Right ventricle myocardium superior (tissue), 1 donor: Measurements from ENCODE around the gene ADAM30. TPM values are rescaled to one million over a fixed set of nuclear protein-coding genes. Genes with fewer than 3 reads are reported as not detected.
"Not testable (repeated sequence)": the region's sequence is repeated elsewhere in the genome, so short reads cannot be mapped to it uniquely, and the experiment has no call there.

Source experiments
- ATAC-seq: fragments of 200-7000 bp; cut with Tn5 transposase; one replicate; pipeline ENCODE4 v1.9.1; 2020; ENCODE audit warnings: mild to moderate bottlenecking; ENCODE audit not compliant: poor library complexity
- DNase-seq: peaks from one replicate; pipeline ENCODE4 v3.0.0-alpha.2; 2020
- intact Hi-C: fragments of 100-400 bp; cut with DNase I; formaldehyde crosslinking; loops from one replicate; pipeline ENCODE4 v1.11.2; 2022
- total RNA-seq: library from RNA; stranded (reverse); fragmentation: NEBNext Ultra II Directional; extraction: Animal tissue kit (Norgen Biotek cat#: 25700); gene quantifications from one replicate; pipeline ENCODE4 v1.2.1, GENCODE V29; 2021
- donor health status: DM: no; HTN: yes; CAD: no; lungs with severe emphysema.

Gene ADAM30
- total RNA-seq, 1 donor from 2014 or later: not detected

GRCh38 chr1:119883826-119884225, 12.5 kb downstream of the ADAM30 start:
- DNase-seq (no peak), ATAC-seq (no peak)
- intact Hi-C loops: no loop called here

GRCh38 chr1:119882132-119883049, 13.9 kb downstream of the ADAM30 start:
- intact Hi-C loops: no loop called here
- no peak for DNase-seq
- ATAC-seq: no peak

DNA sequence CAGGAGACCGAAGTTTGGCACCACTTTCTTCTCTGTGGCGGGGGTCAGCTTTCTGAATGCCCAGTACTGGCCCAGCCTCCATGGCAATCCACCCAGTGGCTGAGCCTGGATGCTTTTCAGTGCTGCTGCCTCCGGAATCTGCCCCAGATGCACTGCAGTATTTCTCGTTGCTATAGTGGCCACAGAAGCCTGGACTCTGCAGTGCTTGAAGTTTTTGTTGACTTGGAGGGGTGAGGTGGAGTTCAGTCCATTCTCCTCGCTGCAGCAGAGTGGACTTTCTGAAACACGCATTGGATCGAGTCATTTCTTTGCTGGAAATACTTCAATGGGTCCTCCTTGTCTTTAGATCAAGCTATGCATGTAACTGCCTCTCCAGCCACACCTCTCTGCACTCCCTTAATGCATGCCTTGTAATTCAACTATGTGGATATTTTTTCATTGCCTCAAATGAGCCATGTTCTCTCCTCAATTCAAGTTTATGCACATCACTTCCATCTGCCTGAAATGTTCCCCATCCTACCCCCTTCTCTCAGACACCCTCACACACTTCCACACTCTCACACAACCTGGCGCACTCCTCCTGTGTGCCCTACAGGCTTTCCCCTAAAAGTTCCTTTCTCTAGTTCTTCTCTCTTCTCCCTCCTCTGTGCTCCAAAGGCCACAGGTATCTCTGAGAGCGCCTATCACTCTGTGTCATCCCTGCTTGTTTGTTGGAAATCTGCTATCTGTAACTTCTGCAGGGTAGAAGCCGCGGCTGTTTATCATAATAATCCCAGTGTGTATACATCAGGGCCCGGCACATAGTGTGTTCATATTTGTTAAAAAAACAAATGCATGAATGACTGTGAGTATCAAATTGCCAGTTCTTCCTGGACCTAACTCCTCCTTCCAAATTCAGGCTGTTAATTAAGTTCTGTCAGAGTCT, 16.5 kb downstream of the ADAM30 start:
- DNase-seq (no peak), ATAC-seq (no peak)
- intact Hi-C loops: no loop called here

- intact Hi-C loops: no loop called here
- DNase-seq (no peak), ATAC-seq (no peak)
These were observed 18.1 kb downstream of the ADAM30 start for GRCh38 chr1:119878171-119878570.

- ATAC-seq: no peak
- intact Hi-C loops: no loop called here
- DNase-seq: no peak
These were observed 22.1 kb downstream of the ADAM30 start for GRCh38 chr1:119874186-119874585.

DNA sequence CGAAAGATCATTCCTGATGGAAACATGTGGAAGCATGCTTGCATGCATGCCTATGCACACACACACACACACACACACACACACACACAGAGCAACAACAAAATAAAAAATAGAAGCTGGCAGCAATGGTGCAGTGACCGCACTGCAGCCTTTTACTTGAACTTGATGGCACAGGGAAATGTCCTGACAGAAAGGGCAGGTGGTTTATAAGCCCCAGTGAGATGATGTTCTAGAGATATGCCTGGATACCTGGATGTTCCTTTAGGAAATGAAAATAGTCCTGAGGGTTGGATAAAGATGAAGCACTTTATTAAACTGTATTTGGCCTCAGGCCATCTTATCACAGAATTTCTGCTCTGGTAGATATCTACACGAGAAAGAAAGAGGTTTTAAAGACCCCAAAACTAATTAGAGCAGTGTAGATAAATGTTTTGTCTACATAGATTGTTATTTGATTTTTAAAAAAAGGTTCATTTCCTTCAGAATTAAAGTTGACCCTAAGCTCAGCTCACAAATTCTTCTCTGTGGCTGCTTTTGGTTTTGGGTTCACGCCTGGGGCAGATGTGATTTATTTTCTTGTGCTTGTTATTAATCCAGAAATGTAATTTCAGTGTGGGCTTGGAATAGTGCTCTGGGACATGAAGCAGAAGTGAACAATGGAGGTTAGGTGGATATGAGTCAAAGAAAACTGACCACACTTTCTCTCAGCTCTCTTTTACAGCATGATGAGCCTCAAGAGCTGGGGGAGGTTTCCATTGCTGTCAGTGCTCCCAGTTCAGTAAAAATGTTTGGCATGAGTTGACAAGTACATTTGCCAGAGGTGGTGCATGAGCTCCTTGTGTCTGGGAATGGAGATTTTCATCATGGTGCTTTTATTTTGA, 22.9 kb downstream of the ADAM30 start:
- no peak for DNase-seq
- intact Hi-C loops: no loop called here
- ATAC-seq: no peak

DNA sequence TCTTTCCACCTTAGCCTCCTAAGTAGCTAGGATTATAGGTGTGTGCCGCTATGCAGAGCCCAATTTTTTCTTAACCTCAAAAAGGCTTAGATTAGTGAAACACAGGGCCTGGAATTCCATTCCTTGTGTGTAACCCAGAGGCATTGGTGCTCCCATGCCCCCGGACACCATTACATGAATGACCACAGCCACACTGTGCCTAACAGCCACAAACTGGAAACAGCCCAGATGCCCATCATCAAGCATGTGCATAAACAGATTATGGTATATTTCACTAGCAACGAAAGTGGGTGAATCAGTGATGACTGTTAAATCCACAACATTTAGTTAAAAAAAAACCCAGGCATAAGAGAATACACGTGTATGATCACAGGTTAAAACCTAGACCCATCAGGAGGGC, 24.4 kb downstream of the ADAM30 start:
- ATAC-seq: no peak
- intact Hi-C loops: no loop called here

GRCh38 chr1:119870917-119871596, 25.3 kb downstream of the ADAM30 start:
- intact Hi-C loops: no loop called here
- DNase-seq: peak; percentile 87
- ATAC-seq: peak; percentile 90

More for the DNA sequence above, 24.4 kb downstream of the ADAM30 start:
- DNase-seq: no peak

DNA sequence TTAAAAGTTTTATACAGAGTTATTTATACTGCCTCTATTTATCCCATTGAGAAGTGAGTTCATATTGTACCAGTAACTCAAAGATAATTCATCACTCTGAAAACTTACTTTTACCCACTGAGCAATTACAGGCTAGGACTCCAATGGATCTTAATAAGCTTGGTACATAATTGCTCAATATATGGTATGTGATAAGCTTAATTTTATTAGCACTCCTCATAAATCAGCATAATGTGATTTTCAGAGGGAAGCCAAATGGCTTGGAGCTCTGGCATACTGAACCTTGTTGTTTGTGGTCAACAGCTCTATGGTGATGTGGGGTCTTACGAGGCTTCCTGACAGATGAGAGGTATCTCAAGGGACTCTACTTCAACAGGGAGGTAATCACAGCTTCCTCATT, 26.3 kb downstream of the ADAM30 start:
- no peak for DNase-seq
- intact Hi-C loops: no loop called here

GRCh38 chr1:119868176-119868575, 28.1 kb downstream of the ADAM30 start:
- no peak for ATAC-seq
- no peak for DNase-seq
- intact Hi-C loops: no loop called here

More for the DNA sequence above, 26.3 kb downstream of the ADAM30 start:
- ATAC-seq: no peak

- ATAC-seq: no peak
- intact Hi-C loops: no loop called here
- no peak for DNase-seq
These were observed 29.9 kb downstream of the ADAM30 start for GRCh38 chr1:119866451-119866850.

- ATAC-seq (no peak), DNase-seq (no peak)
- intact Hi-C loops: no loop called here
These were observed 30.7 kb downstream of the ADAM30 start for GRCh38 chr1:119865627-119866026.

DNA sequence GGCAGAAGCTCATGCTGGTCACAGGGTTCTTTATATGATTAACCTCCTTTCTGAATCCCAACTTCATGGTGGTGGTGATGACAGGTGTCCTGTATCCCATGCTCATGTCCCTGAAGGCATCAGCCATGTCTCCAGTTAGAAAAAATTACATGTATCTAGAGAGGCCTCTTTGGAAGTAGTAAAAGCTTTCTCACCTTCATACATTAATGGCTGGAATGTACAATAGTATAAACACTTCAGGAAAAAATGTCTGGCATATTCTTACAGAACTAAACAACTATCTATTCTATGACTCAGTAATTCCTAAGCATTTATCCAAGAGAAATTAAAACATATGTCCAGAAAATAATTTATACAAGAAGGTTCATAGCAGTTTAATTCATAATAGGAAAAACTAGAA, 34.0 kb downstream of the ADAM30 start:
- DNase-seq: no peak
- intact Hi-C loops: no loop called here
- ATAC-seq: no peak

DNA sequence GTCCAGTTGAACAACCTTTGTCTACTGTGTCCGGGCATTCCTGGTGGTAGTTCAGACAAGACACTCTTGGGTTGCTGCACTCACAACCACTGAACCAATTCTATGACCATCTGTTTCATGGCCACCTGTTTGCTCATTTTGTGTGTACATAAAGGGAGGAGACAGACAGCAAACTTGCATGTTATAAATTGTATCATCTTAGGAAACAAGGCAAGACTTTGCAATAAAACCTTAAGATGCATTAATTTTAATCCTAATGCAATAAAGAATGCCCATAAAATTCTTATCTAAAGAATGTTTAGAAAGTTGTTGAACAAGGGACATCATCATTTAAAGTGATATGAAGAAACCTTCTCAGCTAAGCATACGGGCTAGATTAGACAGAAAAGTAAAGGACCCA, 34.8 kb downstream of the ADAM30 start:
- no peak for DNase-seq
- no peak for ATAC-seq
- intact Hi-C loops: no loop called here

GRCh38 chr1:119859647-119860046, 36.7 kb downstream of the ADAM30 start:
- no peak for DNase-seq
- no peak for ATAC-seq
- intact Hi-C loops: no loop called here

GRCh38 chr1:119858556-119859214, 37.6 kb downstream of the ADAM30 start:
- ATAC-seq, intact Hi-C loops, DNase-seq: not testable (repeated sequence)

- ATAC-seq (no peak), DNase-seq (no peak)
- intact Hi-C loops: no loop called here
These were observed 38.2 kb downstream of the ADAM30 start for GRCh38 chr1:119858126-119858525.

GRCh38 chr1:119853155-119853554, 43.2 kb downstream of the ADAM30 start:
- no peak for ATAC-seq
- intact Hi-C loops: no loop called here
- no peak for DNase-seq
